GM21515 (cell line): ENCODE results near the gene OCA2.

Experiments used
- ATAC-seq: cut with Tn5 transposase; IDR thresholded peaks from one replicate; pipeline ENCODE4 v1.9.1; 2021; ENCODE audit not compliant: unreplicated experiment

Gene OCA2

GRCh38 chr15:27828746-27829145 lies 270.4 kb downstream of the OCA2 start:
- ATAC-seq = no peak

GRCh38 chr15:27826902-27827714 lies 272.0 kb downstream of the OCA2 start:
- ATAC-seq = no peak

- ATAC-seq = no peak
Measured at GRCh38 chr15:27826411-27826810, 272.7 kb downstream of the OCA2 start.

- ATAC-seq = no peak
Measured at GRCh38 chr15:27824841-27825422, 274.2 kb downstream of the OCA2 start.

- no peak for ATAC-seq
Measured at GRCh38 chr15:27821273-27821672, 277.8 kb downstream of the OCA2 start.

GRCh38 chr15:27820722-27821121 lies 278.4 kb downstream of the OCA2 start:
- ATAC-seq = no peak

GRCh38 chr15:27820232-27820631 lies 278.9 kb downstream of the OCA2 start:
- no peak for ATAC-seq

- ATAC-seq = no peak
Measured at GRCh38 chr15:27817258-27817657, 281.9 kb downstream of the OCA2 start.

GRCh38 chr15:27816790-27817189 lies 282.3 kb downstream of the OCA2 start:
- ATAC-seq = no peak

GRCh38 chr15:27815035-27815434 lies 284.1 kb downstream of the OCA2 start:
- no peak for ATAC-seq

GRCh38 chr15:27813139-27813538 lies 286.0 kb downstream of the OCA2 start:
- no peak for ATAC-seq

- ATAC-seq = no peak
Measured at GRCh38 chr15:27808182-27808581, 290.9 kb downstream of the OCA2 start.

GRCh38 chr15:27807335-27807734 lies 291.8 kb downstream of the OCA2 start:
- ATAC-seq = no peak

- ATAC-seq = no peak
Measured at GRCh38 chr15:27806396-27806795, 292.7 kb downstream of the OCA2 start.

GRCh38 chr15:27805261-27806220 lies 293.6 kb downstream of the OCA2 start:
- ATAC-seq = no peak

GRCh38 chr15:27804569-27805260 lies 294.4 kb downstream of the OCA2 start:
- ATAC-seq = no peak

- no peak for ATAC-seq
Measured at GRCh38 chr15:27798807-27799206, 300.3 kb downstream of the OCA2 start.

- no peak for ATAC-seq
Measured at GRCh38 chr15:27797765-27798164, 301.4 kb downstream of the OCA2 start.

- no peak for ATAC-seq
Measured at GRCh38 chr15:27796405-27797320, 302.5 kb downstream of the OCA2 start.

GRCh38 chr15:27792756-27793264 lies 306.3 kb downstream of the OCA2 start:
- ATAC-seq = no peak
